ENCODE results near the gene ARHGEF7. TPM values are rescaled to one million over a fixed set of nuclear protein-coding genes. Genes with fewer than 3 reads are reported as not detected.
"Not testable (repeated sequence)": the region's sequence is repeated elsewhere in the genome, so short reads cannot be mapped to it uniquely, and the experiment has no call there.

The ARHGEF7 gene
- total RNA-seq, 3 donors from 2014 or later (not counting 1 experiment from before 2014, with no cell fraction given): 99.9 to 135 (median 105) TPM

- H3K27me3 Mint-ChIP-seq (ENCODE audit: low read depth in 2 of 2); H3K36me3 Mint-ChIP-seq; ATAC-seq; H3K4me3 ChIP-seq (ENCODE audit: low read length); H3K9me3 ChIP-seq (ENCODE audit: control insufficient read depth, insufficient read depth, low read length); H3K27ac ChIP-seq (ENCODE audit: low read length); H3K36me3 ChIP-seq (ENCODE audit: control insufficient read depth, insufficient read depth, low read length); H3K4me3 Mint-ChIP-seq; DNase-seq; H3K9me3 Mint-ChIP-seq; H3K27me3 ChIP-seq (ENCODE audit: control insufficient read depth, insufficient read depth, low read length); intact Hi-C loops (cut with micrococcal nuclease): not testable (repeated sequence)
- 29% methylated on average over 4 of the region's 5 CpGs for WGBS (ENCODE audit: insufficient coverage)
- Mint-ChIP-seq H3K27ac (peak overlapping the region; percentile 57 to 73), H3K4me1 (peaks cover 88 to 90% of the 10 kb centered on the region in 2 donors)
- H3K4me1 ChIP-seq (ENCODE audit: control insufficient read depth, insufficient read depth, low read length): peaks cover 24% of the 10 kb centered on the region
Observed at GRCh38 chr13:111193223-111193622, 78.1 kb downstream of the ARHGEF7 start.

- WGBS (ENCODE audit: insufficient coverage): 88% methylated on average over 2 of the region's 2 CpGs
- not testable (repeated sequence) for H3K27me3 Mint-ChIP-seq (ENCODE audit: low read depth in 2 of 2); ATAC-seq
Observed at GRCh38 chr13:111194651-111195050, 79.5 kb downstream of the ARHGEF7 start.

GRCh38 chr13:111198732-111199378 lies 83.7 kb downstream of the ARHGEF7 start:
- H3K27ac ChIP-seq (ENCODE audit: low read length); H3K9me3 Mint-ChIP-seq; H3K27me3 ChIP-seq (ENCODE audit: control insufficient read depth, insufficient read depth, low read length); intact Hi-C loops (cut with micrococcal nuclease); H3K9me3 ChIP-seq (ENCODE audit: control insufficient read depth, insufficient read depth, low read length); DNase-seq; H3K36me3 Mint-ChIP-seq; H3K4me3 Mint-ChIP-seq; H3K4me3 ChIP-seq (ENCODE audit: low read length); H3K36me3 ChIP-seq (ENCODE audit: control insufficient read depth, insufficient read depth, low read length); H3K27me3 Mint-ChIP-seq (ENCODE audit: low read depth in 2 of 2); ATAC-seq: not testable (repeated sequence)
- H3K4me1 Mint-ChIP-seq: peaks cover 85 to 91% of the 10 kb centered on the region in 2 donors
- peak overlapping the region in 1 of 2 donors; percentile 15 for H3K27ac Mint-ChIP-seq
- WGBS (ENCODE audit: insufficient coverage): 97% methylated on average over 6 of the region's 6 CpGs
- H3K4me1 ChIP-seq (ENCODE audit: control insufficient read depth, insufficient read depth, low read length): peaks cover 15% of the 10 kb centered on the region

More at GRCh38 chr13:111194651-111195050, 79.5 kb downstream of the ARHGEF7 start:
- DNase-seq; H3K9me3 ChIP-seq (ENCODE audit: control insufficient read depth, insufficient read depth, low read length); intact Hi-C loops (cut with micrococcal nuclease); H3K36me3 Mint-ChIP-seq; H3K27me3 ChIP-seq (ENCODE audit: control insufficient read depth, insufficient read depth, low read length); H3K36me3 ChIP-seq (ENCODE audit: control insufficient read depth, insufficient read depth, low read length); H3K27ac Mint-ChIP-seq; H3K4me3 ChIP-seq (ENCODE audit: low read length); H3K27ac ChIP-seq (ENCODE audit: low read length); H3K4me3 Mint-ChIP-seq; H3K9me3 Mint-ChIP-seq: not testable (repeated sequence)
- H3K4me1 Mint-ChIP-seq: peaks cover 83 to 87% of the 10 kb centered on the region in 2 donors
- H3K4me1 ChIP-seq (ENCODE audit: control insufficient read depth, insufficient read depth, low read length): peaks cover 11% of the 10 kb centered on the region

DNA sequence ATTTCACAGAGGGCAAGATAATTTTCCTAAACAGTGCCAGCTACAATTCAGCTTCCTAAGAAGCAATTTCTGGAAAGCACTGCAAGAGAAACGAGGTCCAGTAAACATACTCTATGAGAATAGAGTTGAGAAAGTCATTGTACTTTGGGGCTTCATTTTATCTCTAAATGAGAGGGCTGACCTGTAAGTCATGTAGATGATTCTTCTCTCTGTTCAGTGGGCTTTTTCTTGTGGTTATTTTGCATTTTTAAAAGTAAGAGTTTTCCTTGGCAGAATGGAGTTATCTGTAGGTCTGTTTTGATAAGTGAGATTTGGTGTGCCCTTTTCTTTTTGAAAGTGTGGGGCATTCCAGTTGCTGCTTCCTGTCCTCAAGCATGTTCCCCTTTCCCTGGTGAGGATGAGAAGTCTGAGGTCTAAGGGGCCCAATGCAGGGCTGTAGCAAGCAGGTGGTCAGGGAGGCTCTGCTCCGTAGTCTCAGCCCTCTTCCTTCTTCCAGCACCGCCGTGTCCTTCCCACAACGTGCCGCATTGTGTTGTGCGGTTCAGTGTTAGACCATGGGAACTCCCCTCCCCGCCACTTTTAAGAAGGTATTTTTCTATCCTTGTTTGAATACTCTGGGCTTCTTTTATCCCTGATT lies 86.3 kb downstream of the ARHGEF7 start:
- H3K9me3 Mint-ChIP-seq: no peaks in the 10 kb centered on the region
- ATAC-seq (peak in 1 of 3 donors; percentile 43), DNase-seq (peak in 1 of 2 donors; percentile 38)
- Histone ChIP-seq H3K27me3 (ENCODE audit: control insufficient read depth, insufficient read depth, low read length) (no peaks in the 10 kb centered on the region), H3K9me3 (ENCODE audit: control insufficient read depth, insufficient read depth, low read length) (no peaks in the 10 kb centered on the region), H3K36me3 (ENCODE audit: control insufficient read depth, insufficient read depth, low read length) (peaks cover 3% of the 10 kb centered on the region), H3K4me1 (ENCODE audit: control insufficient read depth, insufficient read depth, low read length) (peaks cover 23% of the 10 kb centered on the region), H3K27ac (ENCODE audit: low read length) (no peak overlapping the region), H3K4me3 (ENCODE audit: low read length) (no peak overlapping the region)
- peak overlapping the region in 1 of 2 donors; percentile 68 for H3K27ac Mint-ChIP-seq
- peaks cover 83 to 86% of the 10 kb centered on the region in 2 donors for H3K4me1 Mint-ChIP-seq
- no peaks in the 10 kb centered on the region for H3K36me3 Mint-ChIP-seq
- no peak overlapping the region for H3K4me3 Mint-ChIP-seq
- TF ChIP-seq, protein P1, sequence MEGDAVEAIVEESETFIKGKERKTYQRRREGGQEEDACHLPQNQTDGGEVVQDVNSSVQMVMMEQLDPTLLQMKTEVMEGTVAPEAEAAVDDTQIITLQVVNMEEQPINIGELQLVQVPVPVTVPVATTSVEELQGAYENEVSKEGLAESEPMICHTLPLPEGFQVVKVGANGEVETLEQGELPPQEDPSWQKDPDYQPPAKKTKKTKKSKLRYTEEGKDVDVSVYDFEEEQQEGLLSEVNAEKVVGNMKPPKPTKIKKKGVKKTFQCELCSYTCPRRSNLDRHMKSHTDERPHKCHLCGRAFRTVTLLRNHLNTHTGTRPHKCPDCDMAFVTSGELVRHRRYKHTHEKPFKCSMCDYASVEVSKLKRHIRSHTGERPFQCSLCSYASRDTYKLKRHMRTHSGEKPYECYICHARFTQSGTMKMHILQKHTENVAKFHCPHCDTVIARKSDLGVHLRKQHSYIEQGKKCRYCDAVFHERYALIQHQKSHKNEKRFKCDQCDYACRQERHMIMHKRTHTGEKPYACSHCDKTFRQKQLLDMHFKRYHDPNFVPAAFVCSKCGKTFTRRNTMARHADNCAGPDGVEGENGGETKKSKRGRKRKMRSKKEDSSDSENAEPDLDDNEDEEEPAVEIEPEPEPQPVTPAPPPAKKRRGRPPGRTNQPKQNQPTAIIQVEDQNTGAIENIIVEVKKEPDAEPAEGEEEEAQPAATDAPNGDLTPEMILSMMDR (IDR thresholded peaks at IDR 0.05): no peak
- 41% methylated on average over 8 of the region's 8 CpGs for WGBS (ENCODE audit: insufficient coverage)
- no peaks in the 10 kb centered on the region for H3K27me3 Mint-ChIP-seq (ENCODE audit: low read depth in 2 of 2)
- intact Hi-C loops (cut with micrococcal nuclease): no loop called here

Data from natural killer cell (primary cell).